ENCODE data around the gene TMEM238. TPM values are rescaled to one million over a fixed set of nuclear protein-coding genes. Genes with fewer than 3 reads are reported as not detected.
A peak's percentile ranks its signal among the peaks of the same experiment; 100 is the strongest.
"Not testable (repeated sequence)": the region's sequence is repeated elsewhere in the genome, so short reads cannot be mapped to it uniquely, and the experiment has no call there.

Gene TMEM238
- total RNA-seq, 1 donor from 2014 or later = 4.2 TPM

DNA sequence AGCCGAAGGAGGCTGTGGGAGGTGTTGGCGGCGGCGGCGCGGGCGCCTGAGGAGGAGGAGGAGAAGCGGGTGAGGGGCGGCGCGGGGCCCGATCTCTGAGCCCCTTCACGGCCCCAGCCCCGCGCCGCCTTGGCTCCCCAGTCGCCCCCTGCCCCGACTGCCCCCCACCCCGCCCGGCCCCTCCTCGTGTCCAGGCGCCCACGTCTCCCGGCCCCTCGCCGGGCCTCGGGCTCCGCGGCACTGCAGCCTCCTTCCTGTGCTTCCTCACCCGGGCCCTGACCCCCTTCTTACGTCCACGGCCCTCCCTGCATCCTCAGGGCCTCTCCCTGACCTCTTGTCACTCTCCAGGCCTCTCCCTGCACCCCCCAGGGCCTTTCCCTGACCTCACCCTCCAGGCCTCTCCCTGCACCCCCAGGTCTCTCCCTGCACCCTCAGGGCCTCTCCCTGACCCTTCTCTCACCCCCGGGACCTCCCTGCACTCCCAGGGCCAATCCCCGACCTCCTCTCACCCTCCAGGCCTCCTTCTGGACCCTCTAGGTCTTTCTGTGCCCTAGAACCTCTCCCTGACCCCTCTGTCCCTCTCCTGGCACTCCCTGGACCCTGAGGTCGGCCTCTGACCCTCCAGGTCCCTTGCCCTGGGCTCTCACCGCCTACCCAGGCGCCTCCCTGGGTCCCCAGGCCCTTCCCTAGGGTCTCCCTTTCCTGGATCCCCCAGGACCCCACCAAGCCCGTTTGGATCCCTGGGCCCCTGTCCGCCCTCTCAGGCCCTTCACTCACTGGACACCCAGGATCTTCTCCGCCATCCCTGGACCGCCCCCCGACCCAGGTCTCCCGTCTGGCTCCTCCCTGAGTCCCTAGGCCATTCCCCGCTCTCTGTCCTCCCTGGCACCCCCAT lies 44.0 kb downstream of the TMEM238 start:
- peak; percentile 27 for DNase-seq

DNA sequence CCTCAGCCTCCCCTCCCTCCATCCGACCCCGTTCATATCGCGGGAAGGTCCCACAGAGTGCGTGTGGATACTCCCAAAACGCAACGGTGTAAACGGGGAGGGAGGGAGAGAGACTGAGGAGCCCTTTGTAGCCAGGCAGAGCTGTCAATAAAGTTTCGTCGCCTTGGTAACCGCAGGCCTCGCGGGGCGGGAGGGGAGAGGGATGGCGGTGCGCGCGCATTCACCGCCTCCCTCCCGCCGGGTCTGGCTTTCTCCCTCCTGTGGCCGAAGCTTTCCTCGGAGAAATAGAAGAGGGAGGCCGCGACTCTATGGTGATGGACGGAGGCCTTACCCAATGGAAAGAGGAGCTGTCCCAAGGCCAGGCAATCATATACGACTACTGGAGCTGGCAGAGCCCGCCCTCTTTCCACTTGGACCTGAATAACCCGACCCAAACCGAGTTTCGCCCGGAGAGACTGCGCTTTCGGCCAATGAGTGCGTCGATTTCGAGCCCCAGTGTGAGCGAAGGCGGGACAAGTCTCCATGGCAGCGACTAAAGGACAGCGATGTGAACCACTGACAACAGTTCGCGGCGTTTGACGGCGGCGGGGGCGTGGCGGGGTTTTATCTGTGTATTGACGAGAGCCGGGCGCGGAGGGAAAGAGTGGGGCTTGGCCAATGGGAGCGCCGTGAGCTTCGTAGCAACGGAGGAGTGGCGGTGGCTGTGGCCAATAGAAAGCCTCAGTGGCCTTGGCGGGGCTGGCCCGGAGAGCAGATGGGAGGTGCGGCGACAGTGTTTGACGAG lies 44.8 kb downstream of the TMEM238 start, which contains the start of gene KMT5C:
Gene KMT5C (plus strand): TSS at position 772 of the 784 bp plus-strand sequence. CDS start 2,061 bp downstream, outside the sequence.
- DNase-seq = peak; percentile 100

DNA sequence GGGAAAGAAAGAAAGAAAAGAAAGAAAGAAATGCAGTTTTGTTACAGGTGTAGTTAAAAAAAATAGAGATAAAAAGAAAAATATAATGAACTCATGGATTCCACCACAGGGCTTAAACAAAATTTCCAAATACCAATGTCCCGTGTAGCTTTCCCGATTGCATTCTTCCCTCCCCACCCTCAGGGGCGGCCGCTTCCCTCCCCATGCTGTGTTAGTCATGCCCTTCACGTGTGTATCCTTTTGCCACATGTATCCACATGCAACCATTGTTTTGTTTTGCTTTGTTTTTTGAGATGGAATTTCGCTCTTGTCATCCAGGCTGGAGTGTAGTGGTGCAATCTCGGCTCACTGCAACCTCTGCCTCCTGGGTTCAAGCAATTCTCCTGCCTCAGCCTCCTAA lies 48.0 kb downstream of the TMEM238 start:
- DNase-seq = no peak

DNA sequence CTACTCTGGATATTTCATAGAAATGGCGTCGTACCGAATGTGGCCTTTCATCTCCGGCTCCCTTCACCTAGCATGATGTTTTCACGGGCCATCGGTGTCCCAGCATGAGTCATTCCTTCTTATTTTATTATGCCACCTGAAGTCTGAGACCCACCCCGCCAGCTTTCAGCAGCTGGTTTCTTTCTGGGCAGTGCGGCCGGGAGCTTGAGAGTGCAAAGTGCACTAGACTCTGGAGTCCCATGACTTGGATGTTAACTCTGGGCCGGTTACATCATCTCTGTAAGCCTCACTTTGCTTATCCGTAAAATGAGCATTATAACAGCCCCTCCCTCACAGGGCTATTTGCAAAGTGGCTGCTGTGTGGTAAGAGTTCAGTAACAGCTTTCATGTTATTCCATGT lies 50.2 kb downstream of the TMEM238 start:
- DNase-seq = no peak

DNA sequence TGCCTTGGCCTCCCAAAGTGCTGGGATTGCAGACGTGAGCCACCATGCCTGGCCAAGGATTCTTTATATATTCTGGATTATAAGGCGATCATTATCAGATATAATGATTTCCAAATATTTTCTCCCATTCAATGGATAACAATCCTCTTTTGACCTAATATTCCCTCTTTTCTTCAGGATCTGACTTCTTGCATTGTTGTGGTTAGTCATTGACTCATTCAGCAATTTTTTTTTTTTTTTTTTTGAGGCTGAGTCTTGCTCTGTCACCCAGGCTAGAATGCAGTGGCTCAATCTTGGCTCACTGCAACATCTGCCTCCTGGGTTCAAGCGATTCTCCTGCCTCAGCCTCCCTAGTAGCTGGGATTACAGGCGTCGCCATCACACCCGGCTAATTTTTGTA lies 54.3 kb downstream of the TMEM238 start:
- DNase-seq = not testable (repeated sequence)

Other genes starting within 250 kb of the TMEM238 start
- gene TNNT1, start 235.1 kb downstream of the TMEM238 start, total RNA-seq = 338 TPM
- 1.7 TPM for gene TNNI3, start 226.6 kb downstream of the TMEM238 start, total RNA-seq
- 0.51 TPM for gene DNAAF3, start 217.7 kb downstream of the TMEM238 start, total RNA-seq
- gene SYT5, start 204.0 kb downstream of the TMEM238 start, total RNA-seq = not detected
- 3.9 TPM for gene PTPRH, start 174.8 kb downstream of the TMEM238 start, total RNA-seq
- 0.72 TPM for gene TMEM86B, start 155.5 kb downstream of the TMEM238 start, total RNA-seq
- gene PPP6R1, start 125.3 kb downstream of the TMEM238 start, total RNA-seq = 33.4 TPM
- 27.5 TPM for gene HSPBP1, start 104.2 kb downstream of the TMEM238 start, total RNA-seq
- 5.0 TPM for gene BRSK1, start 100.3 kb downstream of the TMEM238 start, total RNA-seq
- gene TMEM150B, start 59.0 kb downstream of the TMEM238 start, total RNA-seq = not detected
- 13.3 TPM for gene KMT5C, start 44.4 kb downstream of the TMEM238 start, total RNA-seq
- gene COX6B2, start 29.6 kb downstream of the TMEM238 start, total RNA-seq = 0.72 TPM
- gene GARIN5B, start 21.0 kb downstream of the TMEM238 start, total RNA-seq = not detected
- not detected for gene IL11, start 13.8 kb downstream of the TMEM238 start, total RNA-seq
- not detected for gene TMEM190, start 7.5 kb downstream of the TMEM238 start, total RNA-seq
- 453 TPM for gene RPL28, start 1.6 kb upstream of the TMEM238 start, total RNA-seq
- gene UBE2S, start 23.5 kb upstream of the TMEM238 start, total RNA-seq = 20.7 TPM
- gene SHISA7, start 59.0 kb upstream of the TMEM238 start, total RNA-seq = not detected
- 39.3 TPM for gene ISOC2, start 77.3 kb upstream of the TMEM238 start, total RNA-seq
- not detected for gene C19orf85, start 80.5 kb upstream of the TMEM238 start, total RNA-seq
- gene ZNF628, start 92.3 kb upstream of the TMEM238 start, total RNA-seq = 4.4 TPM
- gene NAT14, start 100.9 kb upstream of the TMEM238 start, total RNA-seq = 12.0 TPM
- gene SSC5D, start 104.1 kb upstream of the TMEM238 start, total RNA-seq = 29.2 TPM
- gene SBK2, start 152.8 kb upstream of the TMEM238 start, total RNA-seq = 10.2 TPM
- not detected for gene SBK3, start 161.3 kb upstream of the TMEM238 start, total RNA-seq
- gene ZNF579, start 196.6 kb upstream of the TMEM238 start, total RNA-seq = 4.1 TPM
- 5.9 TPM for gene FIZ1, start 215.2 kb upstream of the TMEM238 start, total RNA-seq
- 16.0 TPM for gene ZNF524, start 216.0 kb upstream of the TMEM238 start, total RNA-seq
- 5.0 TPM for gene ZNF865, start 221.4 kb upstream of the TMEM238 start, total RNA-seq
- 9.8 TPM for gene ZNF784, start 240.3 kb upstream of the TMEM238 start, total RNA-seq

All from tongue (tissue), 2 donors.